Measurements from ENCODE around the gene SSRP1. TPM values are rescaled to one million over a fixed set of nuclear protein-coding genes. Genes with fewer than 3 reads are reported as not detected.

Gene SSRP1
- total RNA-seq, 1 donor from 2014 or later, result 186 TPM

DNA sequence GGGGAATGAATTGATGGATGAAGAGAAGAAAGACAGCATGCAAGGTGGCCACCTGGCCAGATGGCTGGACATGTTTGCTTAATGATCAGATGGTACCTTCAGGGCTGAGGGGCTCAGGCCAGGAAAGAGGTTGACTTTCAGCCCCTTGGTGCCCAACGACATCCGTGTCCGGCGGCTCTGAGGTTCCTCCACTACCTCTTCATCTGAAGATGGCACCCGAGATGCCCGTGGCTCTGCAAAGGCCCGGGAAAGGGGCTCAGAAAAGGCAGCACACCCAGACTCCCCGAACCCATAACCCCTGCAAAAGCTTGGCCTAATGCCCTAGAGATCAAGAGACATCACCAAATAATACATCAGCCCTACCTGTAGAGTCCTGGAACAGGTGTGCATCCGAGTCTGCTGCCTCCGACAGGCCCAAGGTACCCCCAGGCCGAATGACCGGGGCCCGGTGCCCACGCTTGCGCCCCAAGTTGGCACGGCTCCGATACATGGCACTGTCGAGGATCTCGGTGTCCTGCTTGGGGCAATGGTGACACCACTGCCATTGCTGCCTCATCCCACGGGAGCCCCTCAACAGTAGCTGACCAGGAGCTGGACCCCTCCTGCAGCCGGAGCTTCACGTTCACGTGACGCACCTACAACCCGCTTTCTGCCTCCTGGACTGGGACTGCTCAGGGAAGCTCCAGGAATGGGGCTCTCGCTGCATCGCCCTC, 33.8 kb downstream of the SSRP1 start:
- no peak overlapping the region for H3K27ac Mint-ChIP-seq
- H3K36me3 Mint-ChIP-seq, result peaks cover 65% of the 10 kb centered on the region
- no peak for DNase-seq (ENCODE audit: low spot score)
- Histone ChIP-seq H3K4me3 (no peak overlapping the region), H2AFZ (replicated peaks) (no peak overlapping the region), H4K20me1 (ENCODE audit: low read depth) (peaks cover 15% of the 10 kb centered on the region), H3F3A (ENCODE audit: low read depth) (no peaks in the 10 kb centered on the region), H3K79me2 (ENCODE audit: low read depth) (peaks cover 15% of the 10 kb centered on the region), H3K27me3 (no peaks in the 10 kb centered on the region), H3K9me3 (ENCODE audit: low read depth) (no peaks in the 10 kb centered on the region), H3K36me3 (peaks cover 7% of the 10 kb centered on the region), H3K9ac (no peak overlapping the region), H3K4me2 (no peak overlapping the region), H3K27ac (no peak overlapping the region), H3K4me1 (no peaks in the 10 kb centered on the region)
- peaks cover 14% of the 10 kb centered on the region for H3K9me3 Mint-ChIP-seq
- TF ChIP-seq EZH2 (IDR thresholded peaks at IDR 0.05) (no peak), EZH2phosphoT487 (IDR thresholded peaks at IDR 0.05) (no peak)
- TF ChIP-seq, protein P1, sequence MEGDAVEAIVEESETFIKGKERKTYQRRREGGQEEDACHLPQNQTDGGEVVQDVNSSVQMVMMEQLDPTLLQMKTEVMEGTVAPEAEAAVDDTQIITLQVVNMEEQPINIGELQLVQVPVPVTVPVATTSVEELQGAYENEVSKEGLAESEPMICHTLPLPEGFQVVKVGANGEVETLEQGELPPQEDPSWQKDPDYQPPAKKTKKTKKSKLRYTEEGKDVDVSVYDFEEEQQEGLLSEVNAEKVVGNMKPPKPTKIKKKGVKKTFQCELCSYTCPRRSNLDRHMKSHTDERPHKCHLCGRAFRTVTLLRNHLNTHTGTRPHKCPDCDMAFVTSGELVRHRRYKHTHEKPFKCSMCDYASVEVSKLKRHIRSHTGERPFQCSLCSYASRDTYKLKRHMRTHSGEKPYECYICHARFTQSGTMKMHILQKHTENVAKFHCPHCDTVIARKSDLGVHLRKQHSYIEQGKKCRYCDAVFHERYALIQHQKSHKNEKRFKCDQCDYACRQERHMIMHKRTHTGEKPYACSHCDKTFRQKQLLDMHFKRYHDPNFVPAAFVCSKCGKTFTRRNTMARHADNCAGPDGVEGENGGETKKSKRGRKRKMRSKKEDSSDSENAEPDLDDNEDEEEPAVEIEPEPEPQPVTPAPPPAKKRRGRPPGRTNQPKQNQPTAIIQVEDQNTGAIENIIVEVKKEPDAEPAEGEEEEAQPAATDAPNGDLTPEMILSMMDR (IDR thresholded peaks at IDR 0.05), result no peak
- peaks cover 7% of the 10 kb centered on the region for H3K27me3 Mint-ChIP-seq (ENCODE audit: insufficient read depth, low read depth)
- peak overlapping the region; percentile 66 for H3K4me3 Mint-ChIP-seq
- H3K4me1 Mint-ChIP-seq, result peaks cover 3% of the 10 kb centered on the region

DNA sequence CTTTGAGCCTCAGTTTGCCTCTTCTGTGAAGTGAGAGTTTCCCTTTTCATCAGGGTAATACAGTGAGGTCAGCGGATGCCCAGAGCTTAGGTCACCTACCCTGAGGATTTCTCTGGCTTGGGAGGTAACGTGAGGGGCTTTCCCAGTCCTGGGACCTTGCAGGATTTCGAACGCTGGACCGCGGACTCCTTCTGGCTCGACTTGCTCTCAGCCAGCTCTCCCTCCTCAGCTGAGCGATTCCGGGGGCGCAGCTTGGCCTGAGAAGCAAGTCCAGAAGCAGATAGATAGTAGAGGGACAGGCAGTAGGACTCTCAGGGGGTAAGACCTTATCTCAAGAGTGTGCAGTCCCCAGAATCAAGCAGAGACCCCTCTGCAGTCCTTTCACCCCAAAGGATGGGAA, 34.9 kb downstream of the SSRP1 start:
- Mint-ChIP-seq H3K9me3 (peaks cover 14% of the 10 kb centered on the region), H3K27me3 (ENCODE audit: insufficient read depth, low read depth) (peaks cover 7% of the 10 kb centered on the region), H3K4me1 (no peaks in the 10 kb centered on the region), H3K36me3 (peaks cover 70% of the 10 kb centered on the region), H3K27ac (no peak overlapping the region), H3K4me3 (no peak overlapping the region)
- Histone ChIP-seq H3K27ac (no peak overlapping the region), H3K9me3 (ENCODE audit: low read depth) (no peaks in the 10 kb centered on the region), H2AFZ (replicated peaks) (no peak overlapping the region), H3K36me3 (peaks cover 7% of the 10 kb centered on the region), H3K4me1 (no peaks in the 10 kb centered on the region), H3K4me2 (no peak overlapping the region), H3K9ac (no peak overlapping the region), H3K79me2 (ENCODE audit: low read depth) (peaks cover 7% of the 10 kb centered on the region), H3K4me3 (no peak overlapping the region), H4K20me1 (ENCODE audit: low read depth) (peaks cover 14% of the 10 kb centered on the region), H3F3A (ENCODE audit: low read depth) (peaks cover 3% of the 10 kb centered on the region), H3K27me3 (no peaks in the 10 kb centered on the region)
- TF ChIP-seq EZH2 (IDR thresholded peaks at IDR 0.05) (no peak), EZH2phosphoT487 (IDR thresholded peaks at IDR 0.05) (no peak)
- TF ChIP-seq, protein P1 (IDR thresholded peaks at IDR 0.05), result no peak
- DNase-seq (ENCODE audit: low spot score), result no peak

DNA sequence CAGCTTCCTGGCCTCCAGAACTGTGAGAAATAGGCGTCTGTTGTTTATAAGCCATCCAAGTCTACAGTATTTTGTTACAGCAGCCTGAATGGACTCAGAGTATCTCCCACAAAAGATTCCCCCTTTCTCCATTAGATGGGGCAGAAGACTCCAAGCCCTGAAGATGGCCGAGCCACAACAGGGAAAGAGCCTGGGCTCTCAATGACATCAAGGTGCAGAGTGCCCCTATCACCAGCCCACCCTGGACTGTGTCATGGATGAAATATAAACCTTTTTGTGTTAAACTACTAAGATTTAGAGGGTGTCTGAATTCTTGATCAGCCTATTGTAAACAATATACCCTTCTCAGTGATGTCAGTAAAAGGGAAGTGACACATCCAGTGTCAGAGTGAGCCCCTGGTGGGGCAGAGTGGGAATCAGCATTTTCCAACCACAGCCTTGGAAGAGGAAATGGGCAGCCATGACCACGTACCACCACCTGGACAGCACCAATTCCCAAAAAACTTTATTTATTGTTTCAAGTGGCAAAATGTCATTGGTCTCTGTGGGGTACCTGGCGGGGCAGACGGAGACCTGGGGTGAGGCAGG, 36.4 kb downstream of the SSRP1 start:
- DNase-seq (ENCODE audit: low spot score), result no peak
- Histone ChIP-seq H3K27me3 (no peaks in the 10 kb centered on the region), H3K27ac (no peak overlapping the region), H3K4me2 (no peak overlapping the region), H4K20me1 (ENCODE audit: low read depth) (peaks cover 4% of the 10 kb centered on the region), H3F3A (ENCODE audit: low read depth) (peaks cover 3% of the 10 kb centered on the region), H3K9ac (no peak overlapping the region), H2AFZ (replicated peaks) (no peak overlapping the region), H3K4me3 (no peak overlapping the region), H3K4me1 (peaks cover 7% of the 10 kb centered on the region), H3K9me3 (ENCODE audit: low read depth) (no peaks in the 10 kb centered on the region), H3K79me2 (ENCODE audit: low read depth) (no peaks in the 10 kb centered on the region), H3K36me3 (peaks cover 7% of the 10 kb centered on the region)
- TF ChIP-seq EZH2phosphoT487 (IDR thresholded peaks at IDR 0.05) (no peak), EZH2 (IDR thresholded peaks at IDR 0.05) (no peak)
- TF ChIP-seq, protein P1 (IDR thresholded peaks at IDR 0.05), result no peak
- no peak overlapping the region for H3K4me3 Mint-ChIP-seq
- H3K36me3 Mint-ChIP-seq, result peaks cover 70% of the 10 kb centered on the region
- no peaks in the 10 kb centered on the region for H3K4me1 Mint-ChIP-seq
- peaks cover 14% of the 10 kb centered on the region for H3K9me3 Mint-ChIP-seq
- H3K27me3 Mint-ChIP-seq (ENCODE audit: insufficient read depth, low read depth), result peaks cover 7% of the 10 kb centered on the region
- no peak overlapping the region for H3K27ac Mint-ChIP-seq
